Stimulated activated CD8-positive, alpha-beta memory T cell treated with anti-CD3 and anti-CD28 coated beads, Interleukin-4, amount 100 ng/mL, for 24 hours (primary cell): ENCODE results near the gene FAM3A.
A peak's percentile ranks its signal among the peaks of the same experiment; 100 is the strongest.
"Not testable (repeated sequence)": the region's sequence is repeated elsewhere in the genome, so short reads cannot be mapped to it uniquely, and the experiment has no call there.

ENCODE experiments used
- DNase-seq: peaks from one replicate; pipeline ENCODE4 v3.0.0-alpha.2; 2020; ENCODE audit warnings: low read depth

FAM3A gene

DNA sequence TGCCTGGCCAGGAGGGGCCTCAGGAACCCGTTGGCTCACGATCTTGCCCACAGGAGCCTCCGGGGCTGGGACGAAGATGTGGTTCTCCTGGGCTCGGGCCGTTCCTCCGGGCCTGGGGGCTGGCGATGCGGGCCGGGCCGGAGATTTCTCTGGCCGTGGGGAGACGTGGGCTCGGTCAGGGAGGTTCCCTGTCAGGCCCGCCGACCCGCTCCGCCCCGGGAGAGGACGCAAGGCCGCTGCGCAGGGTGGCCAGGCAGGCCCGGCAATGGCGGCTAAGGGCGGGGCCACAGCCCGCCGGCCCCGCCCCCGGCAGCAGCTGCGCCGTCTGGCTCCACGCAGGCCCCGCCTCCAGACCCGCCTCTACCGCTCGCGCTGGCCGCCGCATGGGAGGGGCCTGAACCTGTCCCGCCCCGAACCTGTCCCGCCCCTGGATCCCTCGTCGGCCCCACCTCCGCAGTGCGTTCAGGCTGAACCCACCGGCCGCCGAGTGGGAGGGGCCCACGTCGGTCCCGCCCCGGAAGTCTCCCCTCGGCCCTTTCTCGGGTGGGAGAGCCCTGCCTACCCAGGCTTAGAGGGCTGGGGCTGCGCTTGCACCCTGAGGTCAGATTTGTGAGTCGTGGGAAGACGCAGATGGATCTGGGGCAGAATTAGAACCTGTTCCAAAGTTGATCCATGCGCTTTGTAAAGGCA lies at the start of gene FAM3A:
Gene FAM3A (minus strand): TSS at position 267 of the 690 bp plus-strand sequence. CDS start 460 bp downstream, outside the sequence.
- peak; percentile 87 for DNase-seq

GRCh38 chrX:154562295-154562694 lies 46.3 kb upstream of the FAM3A start:
- DNase-seq = not testable (repeated sequence)

DNA sequence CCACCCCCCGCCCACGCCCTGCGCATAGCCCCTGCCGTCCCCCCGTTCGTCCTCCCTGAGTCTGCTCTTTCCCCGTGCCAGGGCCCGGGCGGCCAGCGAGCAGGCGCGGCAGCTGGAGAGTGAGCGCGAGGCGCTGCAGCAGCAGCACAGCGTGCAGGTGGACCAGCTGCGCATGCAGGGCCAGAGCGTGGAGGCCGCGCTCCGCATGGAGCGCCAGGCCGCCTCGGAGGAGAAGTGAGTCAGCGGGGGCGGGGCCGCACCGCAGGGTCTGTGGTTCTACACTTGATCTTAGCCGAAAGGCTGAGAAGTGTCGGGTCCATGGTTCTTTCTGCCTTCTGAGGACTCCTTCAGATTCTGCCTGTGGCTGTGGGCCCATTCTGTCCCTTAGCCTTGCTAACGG lies 44.3 kb upstream of the FAM3A start:
- not testable (repeated sequence) for DNase-seq

DNA sequence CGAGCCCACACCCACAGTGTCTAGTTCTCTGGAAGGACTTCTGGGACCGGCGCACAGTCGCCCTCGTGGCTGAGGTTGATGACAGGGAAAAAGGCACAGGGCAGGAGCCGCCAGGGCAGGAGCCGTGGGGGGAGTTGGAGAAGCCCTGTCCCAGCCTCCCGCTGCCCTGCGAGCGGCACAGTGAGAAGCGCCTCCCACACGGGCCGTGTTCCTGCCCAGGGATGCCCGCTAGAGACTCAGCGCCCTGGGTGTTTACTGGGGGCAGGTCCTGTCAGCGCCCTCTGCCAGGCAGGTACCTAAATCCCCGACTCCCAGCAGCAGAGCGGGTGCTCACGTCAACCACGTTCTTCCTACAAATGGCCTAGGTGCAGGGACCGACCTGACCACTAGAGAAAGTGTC lies 42.9 kb upstream of the FAM3A start:
- not testable (repeated sequence) for DNase-seq

GRCh38 chrX:154558060-154558690 lies 42.1 kb upstream of the FAM3A start:
- not testable (repeated sequence) for DNase-seq

GRCh38 chrX:154552112-154552806 lies 36.2 kb upstream of the FAM3A start:
- DNase-seq = not testable (repeated sequence)

DNA sequence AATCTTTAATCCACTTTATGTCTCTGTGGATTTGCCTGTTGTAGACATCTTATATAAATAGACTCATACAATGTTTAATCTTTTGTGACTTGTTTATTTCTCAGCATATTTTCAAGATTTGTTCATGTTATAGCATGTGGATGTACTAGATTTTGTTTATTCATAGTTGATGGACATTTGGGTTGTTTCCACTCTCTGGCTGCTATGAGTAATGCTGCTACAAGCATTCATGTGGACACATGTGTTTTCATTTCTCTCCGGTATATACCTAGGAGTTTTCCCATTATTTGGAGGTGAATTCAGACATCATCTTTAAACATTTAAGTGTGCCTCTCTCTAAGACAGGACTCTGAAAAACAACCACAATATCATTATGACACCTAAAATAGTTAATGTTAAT lies 33.7 kb upstream of the FAM3A start:
- no peak for DNase-seq

- DNase-seq = no peak
Measured at GRCh38 chrX:154548028-154548316, 31.9 kb upstream of the FAM3A start.

- peak; percentile 80 for DNase-seq
Measured at GRCh38 chrX:154547245-154548027, 31.4 kb upstream of the FAM3A start, which contains the start of gene IKBKG. Gene IKBKG, plus strand, starts transcription at chrX:154547620. Its CDS starts 4,383 bp downstream, at chrX:154552003.

DNA sequence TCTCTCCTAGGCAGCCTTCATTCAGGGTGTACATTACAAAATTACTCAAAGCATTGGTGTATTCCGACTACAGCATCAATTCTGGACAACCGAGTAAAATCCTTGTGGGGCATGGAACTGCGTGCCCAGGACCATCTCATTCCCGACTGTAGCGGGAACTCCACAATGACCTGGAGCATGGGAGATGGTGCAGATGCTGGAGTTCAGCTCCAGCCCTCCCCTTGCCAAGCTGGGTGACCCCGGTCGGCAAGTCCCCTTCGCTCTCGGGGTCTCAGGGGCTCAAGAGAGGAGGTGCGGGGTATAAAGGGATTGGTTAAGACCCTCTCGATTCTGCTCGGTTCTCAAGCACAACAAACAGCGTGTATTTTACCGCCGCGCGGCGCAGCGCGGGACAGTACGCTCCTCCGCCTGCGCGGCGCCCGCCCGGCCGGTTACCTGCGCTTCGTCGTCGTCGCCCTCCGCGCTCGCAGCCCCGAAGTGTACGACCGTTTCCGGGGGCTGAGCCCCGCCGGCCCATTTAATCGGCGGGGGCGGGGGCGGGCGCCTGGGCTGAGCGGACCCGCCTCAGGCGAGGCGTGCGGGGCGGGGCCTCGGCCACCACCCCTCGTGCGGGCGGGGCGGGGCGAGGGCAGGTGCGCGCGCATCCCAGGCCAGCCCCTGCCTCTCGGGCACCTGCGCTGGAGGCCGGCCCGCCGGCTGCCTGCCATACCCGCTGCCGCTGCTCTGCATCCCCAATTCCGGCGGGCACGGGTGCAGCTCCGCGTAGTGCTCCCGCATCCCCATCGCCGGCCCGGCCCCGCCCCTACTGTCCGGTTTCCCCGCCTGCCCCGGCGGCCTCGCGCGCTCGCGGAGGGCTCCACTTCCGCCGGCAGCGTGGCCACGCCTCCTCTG lies 30.6 kb upstream of the FAM3A start, which contains the start of gene G6PD:
Gene G6PD (minus strand): TSS at position 493 of the 891 bp plus-strand sequence. CDS start 691 bp downstream, outside the sequence.
- peak; percentile 70 for DNase-seq

- no peak for DNase-seq
Measured at GRCh38 chrX:154545673-154546274, 29.7 kb upstream of the FAM3A start.

GRCh38 chrX:154542723-154543424 lies 26.8 kb upstream of the FAM3A start:
- no peak for DNase-seq

- DNase-seq = peak; percentile 55
Measured at GRCh38 chrX:154541896-154542722, 26.1 kb upstream of the FAM3A start.

- DNase-seq = no peak
Measured at GRCh38 chrX:154541589-154541895, 25.5 kb upstream of the FAM3A start.

DNA sequence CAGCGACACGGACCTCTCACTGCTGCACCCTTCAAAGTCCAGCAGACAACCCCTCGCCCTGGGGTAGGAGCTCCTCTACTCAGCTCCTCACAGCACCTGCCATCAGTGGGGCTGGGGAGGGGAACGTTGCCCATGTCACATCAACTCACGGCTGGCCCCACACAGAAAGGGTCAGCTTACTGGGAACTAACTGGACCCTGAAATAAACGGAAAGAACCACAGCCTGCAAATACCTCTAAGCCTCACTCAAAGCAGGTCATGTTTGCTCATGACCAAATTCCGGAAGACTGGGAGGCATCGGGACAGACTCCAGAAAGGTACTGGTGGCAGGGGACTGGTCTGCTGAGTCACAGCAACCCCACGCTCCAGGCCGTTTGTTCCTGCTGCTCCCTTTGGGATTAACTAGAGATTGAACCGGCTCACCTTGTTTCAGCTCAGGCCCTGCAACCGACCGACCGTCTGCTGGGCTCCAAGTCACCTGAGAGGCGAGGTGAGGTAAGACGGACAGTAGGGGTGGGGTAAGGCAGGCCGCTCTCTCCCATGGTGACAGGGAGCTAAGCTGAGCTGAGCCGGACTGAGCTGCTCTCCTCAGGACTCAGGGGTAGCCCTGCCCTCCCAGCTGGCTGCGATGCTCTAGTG lies 25.0 kb upstream of the FAM3A start:
- DNase-seq = no peak

DNA sequence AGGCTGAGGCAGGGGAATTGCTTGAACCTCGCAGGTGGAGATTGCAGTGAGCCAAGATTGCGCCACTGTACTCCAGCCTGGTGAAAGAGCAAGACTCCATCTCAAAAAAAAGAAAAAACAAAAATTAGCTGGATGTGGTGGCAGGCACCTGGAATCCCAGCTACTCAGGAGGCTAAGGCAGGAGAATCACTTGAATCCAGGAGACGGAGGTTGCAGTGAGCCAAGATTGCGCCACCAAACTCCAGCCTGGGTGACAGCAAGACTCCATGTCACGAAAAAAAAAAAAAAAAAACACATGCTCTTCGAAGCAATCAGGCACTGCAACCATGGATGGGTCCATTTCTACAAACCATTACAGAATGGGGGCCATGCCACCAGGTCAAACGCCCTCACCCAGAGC lies 24.3 kb upstream of the FAM3A start:
- DNase-seq = not testable (repeated sequence)

GRCh38 chrX:154539077-154539476 lies 23.0 kb upstream of the FAM3A start:
- no peak for DNase-seq

GRCh38 chrX:154535892-154536291 lies 19.9 kb upstream of the FAM3A start:
- DNase-seq = no peak
